H1 (cell line): ENCODE data around the gene SLC16A8. TPM values are rescaled to one million over a fixed set of nuclear protein-coding genes. Genes with fewer than 3 reads are reported as not detected.

Source experiments
- CTCF ChIA-PET: fragments of 300-600 bp; sonication (Branson Sonifier 250); formaldehyde crosslinking; loops from one replicate; lab custom pipeline; 2021; ENCODE audit not compliant: partially characterized antibody; lab: Charles Lee
- POLR2A ChIA-PET: fragments of 300-600 bp; sonication (Branson Sonifier 250); formaldehyde crosslinking; loops from one replicate; lab custom pipeline; 2021; ENCODE audit warnings: inconsistent platforms; ENCODE audit not compliant: partially characterized antibody; lab: Charles Lee
- DNase-seq, 2 experiments: peaks; one replicate each; pipeline versions ENCODE4 v3.0.0 to v3.0.0-alpha.2; 2010 to 2022; ENCODE audit warnings: low spot score in 2 of 2, low read depth in 1 of 2, mixed read lengths in 1 of 2
- FAIRE-seq: peaks from 2 replicates; lab custom pipeline; 2011; peaks lifted over from hg19 to GRCh38; lab: Jason Lieb, UNC
- H2AFZ ChIP-seq: 2 replicates; pipeline ENCODE4 v1.8.1; 2012; ENCODE audit warnings: low read length, inconsistent platforms
- H2AK5ac ChIP-seq: 2 replicates; pipeline ENCODE4 v1.6.1; 2013; ENCODE audit warnings: low read depth, low read length
- H2BK120ac ChIP-seq: replicated peaks from 2 replicates; pipeline ENCODE3; 2013; ENCODE audit warnings: low read depth, low read length, inconsistent platforms
- H2BK12ac ChIP-seq: 2 replicates; pipeline ENCODE4 v1.6.1; 2013; ENCODE audit warnings: low read depth, low read length
- H2BK15ac ChIP-seq: 2 replicates; pipeline ENCODE4 v1.6.1; 2013; ENCODE audit warnings: low read length
- H2BK20ac ChIP-seq: 2 replicates; pipeline ENCODE4 v1.6.1; 2013; ENCODE audit warnings: low read length
- H2BK5ac ChIP-seq: 2 replicates; pipeline ENCODE4 v1.6.1; 2013; ENCODE audit warnings: low read depth, low read length
- H3K14ac ChIP-seq: 2 replicates; pipeline ENCODE4 v1.6.1; 2013; ENCODE audit warnings: inconsistent platforms; ENCODE audit not compliant: insufficient read length
- H3K18ac ChIP-seq: 2 replicates; pipeline ENCODE4 v1.6.1; 2013; ENCODE audit warnings: low read length; ENCODE audit errors: extremely low read depth
- H3K23ac ChIP-seq: 2 replicates; pipeline ENCODE4 v1.6.1; 2013; ENCODE audit warnings: inconsistent platforms; ENCODE audit not compliant: insufficient read length
- H3K23me2 ChIP-seq: 2 replicates; pipeline ENCODE4 v1.6.1; 2013; ENCODE audit warnings: low read depth, low read length
- H3K27ac ChIP-seq: 2 replicates; pipeline ENCODE4 v1.6.1; 2011; ENCODE audit warnings: low read depth, low read length, inconsistent platforms
- H3K27me3 ChIP-seq, 4 experiments: replicated peaks in 1 of 4; 1 replicate in 1 of 4; 2 replicates in 3 of 4; pipeline versions ENCODE4 v1.6.1 to v1.8.1; 2011 to 2013; ENCODE audit warnings: low read length in 3 of 4, mild to moderate bottlenecking in 3 of 4, inconsistent platforms in 2 of 4, mixed read lengths in 2 of 4, moderate library complexity in 1 of 4; ENCODE audit not compliant: control insufficient read depth in 3 of 4, insufficient read depth in 3 of 4; ENCODE audit errors: extremely low read depth in 1 of 4
- H3K36me3 ChIP-seq, 4 experiments: 2 replicates each; pipeline versions ENCODE4 v1.6.1 to v1.8.1; 2011 to 2013; ENCODE audit warnings: mild to moderate bottlenecking in 4 of 4, low read length in 3 of 4, moderate library complexity in 2 of 4, control low read depth in 1 of 4, inconsistent platforms in 1 of 4; ENCODE audit not compliant: insufficient read depth in 4 of 4, control insufficient read depth in 2 of 4
- H3K4ac ChIP-seq: replicated peaks from 2 replicates; pipeline ENCODE3; 2013; ENCODE audit warnings: low read length, low read depth, mixed read lengths, inconsistent platforms; ENCODE audit not compliant: insufficient read length
- H3K4me1 ChIP-seq, 4 experiments: replicated peaks in 1 of 4; 1 replicate in 1 of 4; 2 replicates in 3 of 4; pipeline versions ENCODE4 v1.6.1 to v1.8.1; 2011 to 2013; ENCODE audit warnings: low read length in 3 of 4, inconsistent platforms in 2 of 4, mixed read lengths in 1 of 4; ENCODE audit not compliant: insufficient read depth in 4 of 4, control insufficient read depth in 3 of 4
- H3K4me2 ChIP-seq, 2 experiments: 2 replicates each; pipeline versions ENCODE4 v1.6.1 to v1.8.1; 2011 to 2013; ENCODE audit warnings: low read depth in 2 of 2, low read length in 2 of 2, control low read depth in 1 of 2, inconsistent platforms in 1 of 2, mild to moderate bottlenecking in 1 of 2; ENCODE audit not compliant: insufficient read depth in 1 of 2
- H3K4me3 ChIP-seq, 4 experiments: fragments of 200-600, 300-600 bp in 1 of 4; sonication (generic), shearing (Covaris generic), sonication (Bioruptor Twin) in 1 of 4; 2 replicates each; pipeline versions ENCODE4 v1.5.1 to v1.8.1; 2011 to 2016; ENCODE audit warnings: low read length in 4 of 4, low read depth in 3 of 4, control low read depth in 2 of 4, inconsistent platforms in 2 of 4, mild to moderate bottlenecking in 2 of 4, mixed read lengths in 1 of 4, moderate library complexity in 1 of 4; ENCODE audit not compliant: insufficient read depth in 2 of 4; ENCODE audit errors: extremely low read depth in 1 of 4
- H3K56ac ChIP-seq: replicated peaks from 2 replicates; pipeline ENCODE3; 2013; ENCODE audit warnings: low read depth, mild to moderate bottlenecking, mixed read lengths, low read length, inconsistent platforms; ENCODE audit not compliant: insufficient read length
- H3K79me1 ChIP-seq: 2 replicates; pipeline ENCODE4 v1.6.1; 2013; ENCODE audit warnings: low read depth, low read length, control low read depth
- H3K79me2 ChIP-seq, 2 experiments: 2 replicates each; pipeline versions ENCODE4 v1.6.1 to v1.8.1; 2012 to 2013; ENCODE audit warnings: low read length in 2 of 2, mild to moderate bottlenecking in 2 of 2, inconsistent platforms in 1 of 2; ENCODE audit not compliant: insufficient read depth in 2 of 2, control insufficient read depth in 1 of 2
- H3K9ac ChIP-seq, 4 experiments: replicated peaks in 1 of 4; 1 replicate in 1 of 4; 2 replicates in 3 of 4; pipeline versions ENCODE4 v1.6.1 to v1.8.1; 2011 to 2013; ENCODE audit warnings: low read depth in 3 of 4, low read length in 3 of 4, control low read depth in 2 of 4, mild to moderate bottlenecking in 2 of 4, moderate library complexity in 2 of 4, inconsistent platforms in 1 of 4; ENCODE audit errors: extremely low read depth in 1 of 4
- H3K9me3 ChIP-seq, 2 experiments: 2 replicates each; pipeline versions ENCODE4 v1.6.1 to v1.8.1; 2012 to 2013; ENCODE audit warnings: mild to moderate bottlenecking in 2 of 2, moderate library complexity in 2 of 2, control low read depth in 1 of 2, inconsistent platforms in 1 of 2, low read depth in 1 of 2, low read length in 1 of 2, mixed read lengths in 1 of 2; ENCODE audit not compliant: insufficient read depth in 2 of 2
- H4K20me1 ChIP-seq, 2 experiments: replicated peaks in 1 of 2; 2 replicates each; pipeline versions ENCODE3 to v1.8.1; 2011 to 2013; ENCODE audit warnings: inconsistent platforms in 2 of 2, low read length in 2 of 2, mild to moderate bottlenecking in 1 of 2; ENCODE audit not compliant: insufficient read depth in 2 of 2, control insufficient read depth in 1 of 2
- H4K5ac ChIP-seq: 2 replicates; pipeline ENCODE4 v1.6.1; 2013; ENCODE audit warnings: low read length, low read depth, mixed read lengths, inconsistent platforms; ENCODE audit not compliant: insufficient read length
- H4K8ac ChIP-seq: 2 replicates; pipeline ENCODE4 v1.8.0; 2013; ENCODE audit warnings: mild to moderate bottlenecking, moderate library complexity, low read length, inconsistent platforms; ENCODE audit not compliant: insufficient read depth; ENCODE audit errors: extremely low read depth
- H4K91ac ChIP-seq: replicated peaks from 2 replicates; pipeline ENCODE3; 2013; ENCODE audit warnings: low read length, mixed read lengths, inconsistent platforms; ENCODE audit not compliant: insufficient read length
- BACH1 ChIP-seq: IDR thresholded peaks from 2 replicates; pipeline ENCODE4 v1.6.1; 2012; ENCODE audit warnings: low read length, improper control_type of control experiment
- POLR2AphosphoS5 ChIP-seq: IDR thresholded peaks from 2 replicates; pipeline ENCODE4 v1.6.1; 2011; ENCODE audit warnings: low read depth, low read length
- SRF ChIP-seq: IDR thresholded peaks from 2 replicates; pipeline ENCODE4 v1.6.1; 2011; ENCODE audit warnings: mild to moderate bottlenecking, low read depth, low read length, moderate library complexity
- WGBS, 2 experiments: shearing (Covaris generic) in 1 of 2; methylation state at CpG; one replicate each; pipeline versions ENCODE4 v1.1.6 to v1.1.7; 2013 to 2015; ENCODE audit warnings: low lambda C conversion rate in 2 of 2, mixed read lengths in 2 of 2, inconsistent platforms in 1 of 2, low coverage in 1 of 2, missing lambda C conversion rate in 1 of 2; ENCODE audit not compliant: insufficient replicate concordance in 2 of 2, insufficient coverage in 1 of 2, insufficient read length in 1 of 2; ENCODE audit errors: extremely low coverage in 1 of 2, missing lambda C conversion rate in 1 of 2; 5-methylcytosine and 5-hydroxymethylcytosine counted together
- polyA plus RNA-seq, 7 experiments: library from polyadenylated mRNA; depleted of rRNA in 3 of 7; stranded (reverse) in 5 of 7; unstranded in 2 of 7; fragments of >200 nt in 5 of 7; fragments of 200-250 nt in 2 of 7; gene quantifications; 1 replicate in 5 of 7; 2 replicates in 1 of 7; 4 replicates in 1 of 7; pipeline versions ENCODE4 v1.2.1 to v1.2.3, GENCODE V29; 2011 to 2013; ENCODE audit warnings: missing spikeins in 2 of 7, mixed read lengths in 2 of 7
- total RNA-seq: library from RNA; stranded (reverse); fragmentation: NEBNext Ultra II Directional; extraction: Animal tissue kit (Norgen Biotek cat#: 25700); gene quantifications from 2 replicates; pipeline ENCODE4 v1.2.1, GENCODE V29; 2021

The SLC16A8 gene
- total and polyA plus RNA-seq, 2 of the 8 experiments (the other 6 are each of a cell fraction or from before 2014, with no cell fraction given): 0.70 TPM; not detected in 1

DNA sequence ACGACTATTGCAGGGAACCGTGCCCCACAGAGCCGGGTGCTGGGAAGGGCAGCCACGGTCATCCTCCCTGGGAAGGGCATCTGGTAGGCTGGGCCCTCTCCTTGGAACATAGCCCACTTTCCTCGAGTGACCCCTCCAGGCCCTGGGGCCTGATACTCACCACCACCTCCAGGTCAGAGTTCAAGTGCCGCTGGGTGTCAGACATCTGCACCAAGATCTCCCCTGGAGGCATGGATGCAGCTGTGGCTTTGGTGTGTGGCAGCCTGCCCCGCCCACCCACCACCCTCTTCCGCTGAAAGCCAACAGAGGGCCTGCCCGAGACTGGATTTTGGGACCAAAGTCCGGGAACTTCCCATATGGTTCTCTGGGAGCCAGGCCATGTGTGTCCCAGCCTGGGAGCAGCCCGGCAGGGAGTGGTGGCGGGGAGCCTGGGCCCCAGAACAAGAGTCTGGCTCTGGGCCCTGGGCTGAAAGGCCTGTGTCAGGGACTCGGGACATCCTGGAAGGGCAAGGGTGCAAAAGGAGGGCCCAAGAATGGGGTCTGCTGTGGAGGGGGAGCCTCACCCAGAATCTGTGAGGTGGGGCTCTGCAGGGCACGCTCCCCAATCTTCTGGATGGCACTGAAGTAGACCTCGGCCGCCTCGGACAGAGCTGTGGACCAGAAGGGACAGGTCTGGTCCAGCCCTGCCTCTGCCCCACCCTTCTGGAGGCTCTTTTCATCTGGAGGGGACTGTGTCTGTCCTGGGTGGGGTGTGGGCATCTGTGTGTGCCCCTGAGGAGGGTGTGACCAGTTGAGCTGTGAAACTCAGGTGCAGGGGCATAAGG is 23.9 kb upstream of the SLC16A8 start:
- WGBS, 2 experiments: 83% methylated on average over 14 of the region's 17 CpGs; no CpG with 5 or more reads in 1 of the 2 experiments
- H3K79me2 ChIP-seq: no peaks in the 10 kb centered on the region
- H2BK120ac ChIP-seq: no peak overlapping the region
- DNase-seq (no peak), FAIRE-seq (no peak)
- H3K4me3 ChIP-seq: no peak overlapping the region
- H3K14ac ChIP-seq: no peak overlapping the region
- ChIA-PET CTCF (interaction anchor here (0.5 to 10.2 kb wide), 17 partner anchors 7 to 259 kb away, joined by 3 to 194 read pairs (median 4); no protein-coding TSS in a partner anchor), POLR2A (no interaction called here)
- H3K9me3 ChIP-seq: no peaks in the 10 kb centered on the region
- H4K5ac ChIP-seq: no peak overlapping the region
- H2BK15ac ChIP-seq: no peak overlapping the region
- H3K23ac ChIP-seq: no peak overlapping the region
- no peak overlapping the region for H3K18ac ChIP-seq
- no peak overlapping the region for H4K91ac ChIP-seq
- H2BK12ac ChIP-seq: no peak overlapping the region
- no peak overlapping the region for H3K4ac ChIP-seq
- TF ChIP-seq BACH1 (no peak), SRF (no peak), POLR2AphosphoS5 (no peak)
- no peak overlapping the region for H2BK5ac ChIP-seq
- H3K56ac ChIP-seq: no peak overlapping the region
- H3K79me1 ChIP-seq: no peaks in the 10 kb centered on the region
- no peak overlapping the region for H2BK20ac ChIP-seq
- H4K20me1 ChIP-seq: no peaks in the 10 kb centered on the region
- no peak overlapping the region for H2AFZ ChIP-seq
- H2AK5ac ChIP-seq: no peak overlapping the region
- no peak overlapping the region for H3K9ac ChIP-seq
- H3K27ac ChIP-seq: no peak overlapping the region
- no peak overlapping the region for H4K8ac ChIP-seq
- H3K23me2 ChIP-seq: 0 out of 2 replicates have a peak, but pooled peaks cover 1% of the 10 kb centered on the region
- no peaks in the 10 kb centered on the region for H3K36me3 ChIP-seq
- no peaks in the 10 kb centered on the region for H3K27me3 ChIP-seq
- peaks cover 0 to 9% (median 7%) of the 10 kb centered on the region in 4 experiments; a peak in 3 of 7 replicates for H3K4me1 ChIP-seq
- H3K4me2 ChIP-seq: no peak overlapping the region
